Measurements from ENCODE around the gene TREH. TPM values are rescaled to one million over a fixed set of nuclear protein-coding genes. Genes with fewer than 3 reads are reported as not detected.

Gene TREH
- polyA plus RNA-seq, 3 donors, result not detected

DNA sequence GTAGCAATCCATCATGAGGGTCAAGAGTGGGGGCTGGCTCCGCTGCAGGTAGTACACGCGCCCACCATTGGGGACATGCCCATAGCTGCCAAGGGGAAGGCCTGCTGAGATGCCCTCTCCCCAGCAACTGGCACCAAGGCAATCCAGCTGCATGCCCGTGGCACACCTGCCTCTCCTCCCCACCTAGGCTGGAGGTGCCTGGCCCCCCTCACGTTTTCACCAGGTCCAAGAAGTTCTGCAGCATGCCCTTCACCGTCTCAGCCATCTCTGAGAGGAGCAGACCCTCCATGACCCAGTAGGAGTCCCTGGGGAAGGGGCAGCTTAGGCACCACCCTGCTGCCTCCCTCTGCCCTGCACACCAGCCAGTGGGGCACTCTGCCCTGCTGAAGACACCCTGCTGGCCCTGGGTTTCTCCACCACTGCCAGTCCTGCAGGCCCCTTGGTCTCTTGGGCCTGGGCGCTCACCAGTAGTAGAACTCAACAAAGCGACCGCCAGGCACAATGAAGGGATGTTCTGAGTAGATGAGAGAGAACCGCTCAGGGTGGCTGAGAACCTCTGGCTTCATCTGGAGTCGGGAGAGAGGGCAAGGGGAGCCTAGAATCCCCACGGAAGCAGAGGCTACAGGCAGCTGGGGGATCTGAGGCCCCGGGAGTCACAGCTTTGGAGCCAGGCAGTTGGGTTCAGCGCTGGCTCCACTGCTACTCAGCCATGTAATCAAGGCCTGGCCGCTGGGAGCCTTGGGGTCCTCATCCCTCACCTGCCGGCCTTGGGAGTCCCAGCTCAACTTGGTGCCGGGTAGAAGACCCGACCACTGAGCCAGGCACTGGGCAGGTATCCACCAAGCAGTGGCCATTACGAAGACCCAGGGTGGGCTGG is 17.8 kb downstream of the TREH start:
- Histone ChIP-seq H3K9me3 (replicated peaks in 1 of 2; ENCODE audit: control insufficient read depth in 1 of 2, insufficient read depth in 1 of 2, low read length in 2 of 2) (no peaks in the 10 kb centered on the region), H3K4me2 (replicated peaks; ENCODE audit: extremely low read depth, low read length, poor library complexity, severe bottlenecking) (no peak overlapping the region), H2AFZ (ENCODE audit: insufficient read depth, low read depth, low read length, poor library complexity, severe bottlenecking) (no peak overlapping the region), H4K20me1 (ENCODE audit: insufficient read depth, low read length) (no peaks in the 10 kb centered on the region), H3K36me3 (replicated peaks in 1 of 2; ENCODE audit: control insufficient read depth in 1 of 2, insufficient read depth in 2 of 2, low read length in 2 of 2) (no peaks in the 10 kb centered on the region), H3K4me3 (replicated peaks in 1 of 3; ENCODE audit: low read depth in 2 of 3, low read length in 3 of 3) (no peak overlapping the region), H3K9ac (ENCODE audit: insufficient read depth, low read length, poor library complexity, severe bottlenecking) (no peak overlapping the region), H3K27me3 (ENCODE audit: control insufficient read depth in 2 of 2, insufficient read depth in 2 of 2, low read length in 2 of 2) (no peaks in the 10 kb centered on the region), H3K27ac (ENCODE audit: low read depth in 1 of 2, low read length in 2 of 2) (no peak overlapping the region), H3K4me1 (ENCODE audit: control insufficient read depth in 1 of 2, insufficient read depth in 2 of 2, low read length in 2 of 2) (peaks cover 3 to 8% of the 10 kb centered on the region in 2 donors), H3K79me2 (ENCODE audit: insufficient read depth, low read length) (no peaks in the 10 kb centered on the region)
- Mint-ChIP-seq H3K27ac (no peak overlapping the region), H3K4me1 (peaks cover 6% of the 10 kb centered on the region), H3K9me3 (no peaks in the 10 kb centered on the region), H3K4me3 (no peak overlapping the region), H3K36me3 (no peaks in the 10 kb centered on the region), H3K27me3 (ENCODE audit: low read depth in 3 of 3) (peaks cover 6 to 16% (median 14%) of the 10 kb centered on the region in 3 donors)
- intact Hi-C loops (cut with micrococcal nuclease), result no loop called here
- no peak for DNase-seq
- TF ChIP-seq, protein P1, sequence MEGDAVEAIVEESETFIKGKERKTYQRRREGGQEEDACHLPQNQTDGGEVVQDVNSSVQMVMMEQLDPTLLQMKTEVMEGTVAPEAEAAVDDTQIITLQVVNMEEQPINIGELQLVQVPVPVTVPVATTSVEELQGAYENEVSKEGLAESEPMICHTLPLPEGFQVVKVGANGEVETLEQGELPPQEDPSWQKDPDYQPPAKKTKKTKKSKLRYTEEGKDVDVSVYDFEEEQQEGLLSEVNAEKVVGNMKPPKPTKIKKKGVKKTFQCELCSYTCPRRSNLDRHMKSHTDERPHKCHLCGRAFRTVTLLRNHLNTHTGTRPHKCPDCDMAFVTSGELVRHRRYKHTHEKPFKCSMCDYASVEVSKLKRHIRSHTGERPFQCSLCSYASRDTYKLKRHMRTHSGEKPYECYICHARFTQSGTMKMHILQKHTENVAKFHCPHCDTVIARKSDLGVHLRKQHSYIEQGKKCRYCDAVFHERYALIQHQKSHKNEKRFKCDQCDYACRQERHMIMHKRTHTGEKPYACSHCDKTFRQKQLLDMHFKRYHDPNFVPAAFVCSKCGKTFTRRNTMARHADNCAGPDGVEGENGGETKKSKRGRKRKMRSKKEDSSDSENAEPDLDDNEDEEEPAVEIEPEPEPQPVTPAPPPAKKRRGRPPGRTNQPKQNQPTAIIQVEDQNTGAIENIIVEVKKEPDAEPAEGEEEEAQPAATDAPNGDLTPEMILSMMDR (IDR thresholded peaks at IDR 0.05), result no peak
- 96% methylated on average over 12 of the region's 19 CpGs for WGBS (ENCODE audit: insufficient coverage)

DNA sequence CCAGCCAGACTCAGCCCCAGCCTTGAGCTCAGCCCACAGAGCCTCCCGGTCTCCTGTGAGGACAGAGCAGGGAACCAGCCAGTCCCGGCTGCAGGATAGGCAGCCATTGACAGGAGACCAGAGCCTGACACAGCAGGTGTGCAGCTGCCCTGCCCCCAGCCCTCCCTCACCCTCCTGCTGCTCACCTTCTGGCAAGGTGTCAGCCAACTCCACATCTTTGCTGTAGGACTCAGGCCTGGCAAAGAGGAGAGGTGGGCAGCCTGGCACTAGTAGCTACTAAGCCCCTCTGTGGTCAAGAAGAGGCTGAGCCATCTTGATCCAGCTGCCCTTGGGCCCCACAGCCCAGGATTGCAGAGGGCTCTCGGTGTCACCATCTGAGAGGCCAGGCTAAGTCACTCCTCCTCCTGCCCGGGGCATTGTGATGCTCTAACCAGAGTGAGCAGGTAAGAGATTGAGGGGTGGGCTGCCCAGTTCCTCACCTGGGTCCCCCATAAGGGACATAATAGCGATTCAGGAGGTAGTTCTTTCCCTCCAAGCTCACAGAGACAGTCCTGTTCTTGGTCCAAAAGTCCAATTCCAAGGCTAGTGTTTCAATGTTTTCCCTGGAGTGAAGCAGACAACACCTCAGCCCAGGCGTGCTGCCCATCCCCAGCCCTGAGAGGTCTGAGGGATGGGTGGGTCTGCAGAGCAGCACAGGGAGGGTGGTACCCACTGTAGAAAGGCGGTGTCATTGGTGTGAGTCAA is 18.6 kb downstream of the TREH start:
- H3K4me3 ChIP-seq (replicated peaks in 1 of 3; ENCODE audit: low read depth in 2 of 3, low read length in 3 of 3), result no peak overlapping the region
- Mint-ChIP-seq H3K27me3 (ENCODE audit: low read depth in 3 of 3) (peaks cover 6 to 16% (median 12%) of the 10 kb centered on the region in 3 donors), H3K27ac (peak overlapping the region in 1 of 7 donors; percentile 60), H3K4me3 (no peak overlapping the region), H3K4me1 (peaks cover 6% of the 10 kb centered on the region), H3K36me3 (no peaks in the 10 kb centered on the region), H3K9me3 (no peaks in the 10 kb centered on the region)
- H3K27ac ChIP-seq (ENCODE audit: low read depth in 1 of 2, low read length in 2 of 2), result no peak overlapping the region
- no peak overlapping the region for H2AFZ ChIP-seq (ENCODE audit: insufficient read depth, low read depth, low read length, poor library complexity, severe bottlenecking)
- H4K20me1 ChIP-seq (ENCODE audit: insufficient read depth, low read length), result no peaks in the 10 kb centered on the region
- intact Hi-C loops (cut with micrococcal nuclease), result no loop called here
- peaks cover 3 to 8% of the 10 kb centered on the region in 2 donors for H3K4me1 ChIP-seq (ENCODE audit: control insufficient read depth in 1 of 2, insufficient read depth in 2 of 2, low read length in 2 of 2)
- H3K9me3 ChIP-seq (replicated peaks in 1 of 2; ENCODE audit: control insufficient read depth in 1 of 2, insufficient read depth in 1 of 2, low read length in 2 of 2), result no peaks in the 10 kb centered on the region
- no peak for DNase-seq
- no peak overlapping the region for H3K9ac ChIP-seq (ENCODE audit: insufficient read depth, low read length, poor library complexity, severe bottlenecking)
- H3K79me2 ChIP-seq (ENCODE audit: insufficient read depth, low read length), result no peaks in the 10 kb centered on the region
- 98% methylated on average over 4 of the region's 7 CpGs for WGBS (ENCODE audit: insufficient coverage)
- no peaks in the 10 kb centered on the region for H3K27me3 ChIP-seq (ENCODE audit: control insufficient read depth in 2 of 2, insufficient read depth in 2 of 2, low read length in 2 of 2)
- no peaks in the 10 kb centered on the region for H3K36me3 ChIP-seq (replicated peaks in 1 of 2; ENCODE audit: control insufficient read depth in 1 of 2, insufficient read depth in 2 of 2, low read length in 2 of 2)
- no peak overlapping the region for H3K4me2 ChIP-seq (replicated peaks; ENCODE audit: extremely low read depth, low read length, poor library complexity, severe bottlenecking)
- TF ChIP-seq, protein P1 (IDR thresholded peaks at IDR 0.05), result no peak

All from CD14-positive monocyte (primary cell).